Measurements from ENCODE around the gene COL27A1.

GRCh38 chr9:114319147-114319546 is 163.8 kb downstream of the COL27A1 start:
- TF ChIP-seq, protein P1, sequence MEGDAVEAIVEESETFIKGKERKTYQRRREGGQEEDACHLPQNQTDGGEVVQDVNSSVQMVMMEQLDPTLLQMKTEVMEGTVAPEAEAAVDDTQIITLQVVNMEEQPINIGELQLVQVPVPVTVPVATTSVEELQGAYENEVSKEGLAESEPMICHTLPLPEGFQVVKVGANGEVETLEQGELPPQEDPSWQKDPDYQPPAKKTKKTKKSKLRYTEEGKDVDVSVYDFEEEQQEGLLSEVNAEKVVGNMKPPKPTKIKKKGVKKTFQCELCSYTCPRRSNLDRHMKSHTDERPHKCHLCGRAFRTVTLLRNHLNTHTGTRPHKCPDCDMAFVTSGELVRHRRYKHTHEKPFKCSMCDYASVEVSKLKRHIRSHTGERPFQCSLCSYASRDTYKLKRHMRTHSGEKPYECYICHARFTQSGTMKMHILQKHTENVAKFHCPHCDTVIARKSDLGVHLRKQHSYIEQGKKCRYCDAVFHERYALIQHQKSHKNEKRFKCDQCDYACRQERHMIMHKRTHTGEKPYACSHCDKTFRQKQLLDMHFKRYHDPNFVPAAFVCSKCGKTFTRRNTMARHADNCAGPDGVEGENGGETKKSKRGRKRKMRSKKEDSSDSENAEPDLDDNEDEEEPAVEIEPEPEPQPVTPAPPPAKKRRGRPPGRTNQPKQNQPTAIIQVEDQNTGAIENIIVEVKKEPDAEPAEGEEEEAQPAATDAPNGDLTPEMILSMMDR (IDR thresholded peaks at IDR 0.05), result no peak
- TF ChIP-seq POLR2A (IDR thresholded peaks at IDR 0.05) (no peak), POLR2AphosphoS5 (IDR thresholded peaks at IDR 0.05) (no peak)

Measured in transverse colon (tissue), 4 donors.